ENCODE measurements around the gene NRCAM. TPM values are rescaled to one million over a fixed set of nuclear protein-coding genes. Genes with fewer than 3 reads are reported as not detected.
"Not testable (repeated sequence)": the region's sequence is repeated elsewhere in the genome, so short reads cannot be mapped to it uniquely, and the experiment has no call there.

NRCAM gene
- polyA plus RNA-seq, 1 donor, result 11.8 TPM

DNA sequence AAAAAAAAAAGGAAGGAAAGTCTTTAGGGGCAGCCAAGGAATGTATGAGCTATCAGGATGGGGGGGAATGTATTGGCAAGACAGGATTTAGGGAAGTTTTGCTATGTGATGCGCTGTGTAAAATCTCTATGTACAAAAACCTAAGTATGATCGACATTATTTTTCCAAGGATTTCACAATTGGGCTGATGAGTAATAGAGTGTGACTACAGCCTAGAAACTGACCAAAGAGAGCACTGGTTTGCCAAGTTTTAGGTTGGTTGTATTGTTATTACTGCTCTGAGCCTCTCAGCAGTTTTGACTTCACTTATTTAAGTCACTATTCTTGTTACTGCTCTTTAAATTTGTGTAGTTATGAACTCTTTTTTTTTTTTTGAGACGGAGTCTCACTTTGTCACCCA lies 107.3 kb downstream of the NRCAM start:
- no peaks in the 10 kb centered on the region for H3K4me1 ChIP-seq (ENCODE audit: control insufficient read depth, insufficient read depth, low read length)
- no peaks in the 10 kb centered on the region for H3K9me3 ChIP-seq (ENCODE audit: control insufficient read depth, low read depth, low read length)
- no peak overlapping the region for H3K27ac ChIP-seq (ENCODE audit: low read length)
- DNase-seq, result no peak
- no peak overlapping the region for H3K4me3 ChIP-seq (ENCODE audit: low read length)
- no peaks in the 10 kb centered on the region for H3K36me3 ChIP-seq (ENCODE audit: control insufficient read depth, insufficient read depth, low read length)
- 100% methylated on average over 1 of the region's 3 CpGs for WGBS (ENCODE audit: insufficient coverage, low lambda C conversion rate)
- H3K27me3 ChIP-seq (ENCODE audit: control insufficient read depth, insufficient read depth, low read length), result no peaks in the 10 kb centered on the region

- Histone ChIP-seq H3K4me3 (ENCODE audit: low read length) (no peak overlapping the region), H3K27me3 (ENCODE audit: control insufficient read depth, insufficient read depth, low read length) (no peaks in the 10 kb centered on the region), H3K27ac (ENCODE audit: low read length) (no peak overlapping the region), H3K36me3 (ENCODE audit: control insufficient read depth, insufficient read depth, low read length) (no peaks in the 10 kb centered on the region), H3K4me1 (ENCODE audit: control insufficient read depth, insufficient read depth, low read length) (no peaks in the 10 kb centered on the region), H3K9me3 (ENCODE audit: control insufficient read depth, low read depth, low read length) (no peaks in the 10 kb centered on the region)
- DNase-seq, result no peak
- WGBS (ENCODE audit: insufficient coverage, low lambda C conversion rate), result 0% methylated on average over 1 of the region's 2 CpGs
Measured at GRCh38 chr7:108347616-108348015, 108.6 kb downstream of the NRCAM start.

DNA sequence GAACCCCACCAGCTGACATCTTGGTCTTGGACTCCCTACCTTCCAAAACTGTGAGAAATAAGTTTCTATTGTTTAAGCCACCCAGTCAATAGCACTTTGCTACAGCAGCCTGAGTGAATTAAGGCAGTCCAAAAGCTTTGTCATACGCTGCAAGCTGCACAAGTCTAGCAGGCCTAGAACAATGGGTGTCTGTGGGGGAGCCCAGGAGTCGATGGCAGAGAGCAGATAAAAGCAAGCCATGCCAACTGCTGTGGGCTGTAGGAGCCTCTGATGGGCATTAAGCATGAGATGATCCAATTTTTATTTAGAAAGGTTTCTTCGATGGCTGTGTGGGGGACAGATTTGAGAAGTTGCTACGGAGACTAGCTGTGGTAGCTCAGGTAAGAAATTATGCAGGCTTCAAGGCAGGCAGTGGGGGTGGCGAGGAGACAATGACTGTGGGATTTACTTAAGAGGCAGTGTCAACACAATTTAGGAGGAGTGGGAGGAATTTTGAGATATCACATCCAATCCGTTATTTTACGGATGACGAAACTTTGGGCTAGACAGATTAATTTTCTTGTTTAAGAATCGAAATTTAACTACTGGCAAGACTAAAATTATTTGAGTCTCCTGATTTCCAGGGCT lies 110.4 kb downstream of the NRCAM start:
- H3K36me3 ChIP-seq (ENCODE audit: control insufficient read depth, insufficient read depth, low read length), result no peaks in the 10 kb centered on the region
- H3K9me3 ChIP-seq (ENCODE audit: control insufficient read depth, low read depth, low read length), result no peaks in the 10 kb centered on the region
- no peak overlapping the region for H3K4me3 ChIP-seq (ENCODE audit: low read length)
- peaks cover 15% of the 10 kb centered on the region for H3K4me1 ChIP-seq (ENCODE audit: control insufficient read depth, insufficient read depth, low read length)
- H3K27ac ChIP-seq (ENCODE audit: low read length), result no peak overlapping the region
- DNase-seq, result no peak
- H3K27me3 ChIP-seq (ENCODE audit: control insufficient read depth, insufficient read depth, low read length), result no peaks in the 10 kb centered on the region
- 74% methylated on average over 4 of the region's 9 CpGs for WGBS (ENCODE audit: insufficient coverage, low lambda C conversion rate)

GRCh38 chr7:108340856-108341411 lies 115.3 kb downstream of the NRCAM start:
- no CpG with 5 or more reads among the region's 9 CpGs for WGBS (ENCODE audit: insufficient coverage, low lambda C conversion rate)
- peaks cover 31% of the 10 kb centered on the region for H3K4me1 ChIP-seq (ENCODE audit: control insufficient read depth, insufficient read depth, low read length)
- peak overlapping the region; percentile 76 for H3K27ac ChIP-seq (ENCODE audit: low read length)
- no peaks in the 10 kb centered on the region for H3K27me3 ChIP-seq (ENCODE audit: control insufficient read depth, insufficient read depth, low read length)
- H3K36me3 ChIP-seq (ENCODE audit: control insufficient read depth, insufficient read depth, low read length), result no peaks in the 10 kb centered on the region
- no peaks in the 10 kb centered on the region for H3K9me3 ChIP-seq (ENCODE audit: control insufficient read depth, low read depth, low read length)
- no peak overlapping the region for H3K4me3 ChIP-seq (ENCODE audit: low read length)
- peak; percentile 71 to 92 for DNase-seq

DNA sequence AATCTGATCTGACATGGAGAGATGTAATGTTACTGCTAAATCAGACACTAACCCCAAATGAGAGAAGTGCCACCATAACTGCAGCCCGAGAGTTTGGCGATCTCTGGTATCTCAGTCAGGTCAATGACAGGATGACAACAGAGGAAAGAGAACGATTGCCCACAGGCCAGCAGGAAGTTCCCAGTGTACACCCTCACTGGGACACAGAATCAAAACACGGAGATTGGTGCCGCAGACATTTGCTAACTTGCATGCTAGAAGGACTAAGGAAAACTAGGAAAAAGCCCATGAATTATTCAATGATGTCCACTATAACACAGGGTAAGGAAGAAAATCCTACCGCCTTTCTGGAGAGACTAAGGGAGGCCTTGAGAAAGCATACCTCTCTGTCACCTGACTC lies 115.8 kb downstream of the NRCAM start:
- H3K36me3 ChIP-seq (ENCODE audit: control insufficient read depth, insufficient read depth, low read length); H3K27me3 ChIP-seq (ENCODE audit: control insufficient read depth, insufficient read depth, low read length); H3K9me3 ChIP-seq (ENCODE audit: control insufficient read depth, low read depth, low read length); H3K4me3 ChIP-seq (ENCODE audit: low read length); DNase-seq: not testable (repeated sequence)
- Histone ChIP-seq H3K4me1 (ENCODE audit: control insufficient read depth, insufficient read depth, low read length) (peaks cover 31% of the 10 kb centered on the region), H3K27ac (ENCODE audit: low read length) (peak overlapping the region; percentile 76)
- WGBS (ENCODE audit: insufficient coverage, low lambda C conversion rate), result no CpG with 5 or more reads among the region's 6 CpGs

- Histone ChIP-seq H3K27me3 (ENCODE audit: control insufficient read depth, insufficient read depth, low read length) (no peaks in the 10 kb centered on the region), H3K36me3 (ENCODE audit: control insufficient read depth, insufficient read depth, low read length) (no peaks in the 10 kb centered on the region), H3K4me1 (ENCODE audit: control insufficient read depth, insufficient read depth, low read length) (peaks cover 14% of the 10 kb centered on the region), H3K9me3 (ENCODE audit: control insufficient read depth, low read depth, low read length) (no peaks in the 10 kb centered on the region), H3K4me3 (ENCODE audit: low read length) (no peak overlapping the region), H3K27ac (ENCODE audit: low read length) (no peak overlapping the region)
- 25% methylated on average over 1 of the region's 1 CpG for WGBS (ENCODE audit: insufficient coverage, low lambda C conversion rate)
- peak in 1 of 2 donors; percentile 37 for DNase-seq
Measured at GRCh38 chr7:108335269-108335918, 120.8 kb downstream of the NRCAM start.

DNA sequence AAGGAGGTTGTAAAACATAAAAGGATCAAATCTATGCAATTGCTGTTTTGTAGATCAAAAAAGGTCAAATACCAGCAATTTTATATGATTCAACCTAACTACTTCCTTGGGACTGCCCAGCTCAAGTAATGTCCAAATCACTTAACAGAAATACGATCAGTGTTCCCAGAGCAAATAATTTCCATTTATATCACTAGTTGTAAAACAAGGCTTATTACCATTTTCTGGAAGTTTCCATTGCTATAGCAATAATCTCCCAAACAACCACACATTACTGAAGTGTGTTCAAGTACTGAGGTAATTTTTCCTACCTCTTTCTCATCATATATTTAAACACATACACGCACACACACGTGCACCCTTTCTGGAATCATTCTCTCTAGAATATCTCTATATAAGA lies 123.3 kb downstream of the NRCAM start:
- H3K4me3 ChIP-seq (ENCODE audit: low read length), result no peak overlapping the region
- WGBS (ENCODE audit: insufficient coverage, low lambda C conversion rate), result 40% methylated on average over 1 of the region's 3 CpGs

GRCh38 chr7:108331971-108332370 lies 124.3 kb downstream of the NRCAM start:
- Histone ChIP-seq H3K4me1 (ENCODE audit: control insufficient read depth, insufficient read depth, low read length) (peaks cover 3% of the 10 kb centered on the region), H3K27me3 (ENCODE audit: control insufficient read depth, insufficient read depth, low read length) (no peaks in the 10 kb centered on the region), H3K27ac (ENCODE audit: low read length) (no peak overlapping the region), H3K9me3 (ENCODE audit: control insufficient read depth, low read depth, low read length) (no peaks in the 10 kb centered on the region), H3K4me3 (ENCODE audit: low read length) (no peak overlapping the region), H3K36me3 (ENCODE audit: control insufficient read depth, insufficient read depth, low read length) (no peaks in the 10 kb centered on the region)
- no CpG with 5 or more reads among the region's 1 CpG for WGBS (ENCODE audit: insufficient coverage, low lambda C conversion rate)
- no peak for DNase-seq

More for the DNA sequence above, 123.3 kb downstream of the NRCAM start:
- no peaks in the 10 kb centered on the region for H3K4me1 ChIP-seq (ENCODE audit: control insufficient read depth, insufficient read depth, low read length)
- no peaks in the 10 kb centered on the region for H3K9me3 ChIP-seq (ENCODE audit: control insufficient read depth, low read depth, low read length)
- H3K27me3 ChIP-seq (ENCODE audit: control insufficient read depth, insufficient read depth, low read length), result no peaks in the 10 kb centered on the region
- no peak overlapping the region for H3K27ac ChIP-seq (ENCODE audit: low read length)
- no peaks in the 10 kb centered on the region for H3K36me3 ChIP-seq (ENCODE audit: control insufficient read depth, insufficient read depth, low read length)
- peak; percentile 23 to 29 for DNase-seq

DNA sequence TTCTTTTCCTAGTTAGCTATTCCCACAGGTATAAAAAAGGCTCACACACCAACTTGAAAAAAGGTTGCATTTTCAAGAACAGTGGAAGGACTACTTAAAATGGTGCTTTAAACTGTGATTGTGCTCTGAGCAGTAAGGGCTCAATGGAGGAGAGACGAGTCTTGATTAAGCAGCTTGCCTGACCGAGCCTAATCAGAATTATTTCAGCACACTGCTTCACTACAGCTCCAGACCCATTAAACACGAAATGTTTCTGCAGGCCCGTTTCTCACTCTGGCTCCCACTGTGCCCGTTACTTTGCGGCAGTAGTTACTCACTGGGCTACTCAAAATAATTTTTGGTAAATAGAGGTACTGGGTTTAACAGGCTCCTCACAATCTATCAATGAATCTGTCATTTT lies 126.0 kb downstream of the NRCAM start:
- H3K4me1 ChIP-seq (ENCODE audit: control insufficient read depth, insufficient read depth, low read length), result peaks cover 3% of the 10 kb centered on the region
- DNase-seq, result no peak
- no peak overlapping the region for H3K27ac ChIP-seq (ENCODE audit: low read length)
- no peaks in the 10 kb centered on the region for H3K9me3 ChIP-seq (ENCODE audit: control insufficient read depth, low read depth, low read length)
- H3K4me3 ChIP-seq (ENCODE audit: low read length), result no peak overlapping the region
- no CpG with 5 or more reads among the region's 6 CpGs for WGBS (ENCODE audit: insufficient coverage, low lambda C conversion rate)
- H3K27me3 ChIP-seq (ENCODE audit: control insufficient read depth, insufficient read depth, low read length), result no peaks in the 10 kb centered on the region
- no peaks in the 10 kb centered on the region for H3K36me3 ChIP-seq (ENCODE audit: control insufficient read depth, insufficient read depth, low read length)

GRCh38 chr7:108329514-108329913 lies 126.7 kb downstream of the NRCAM start:
- Histone ChIP-seq H3K4me1 (ENCODE audit: control insufficient read depth, insufficient read depth, low read length) (peaks cover 3% of the 10 kb centered on the region), H3K4me3 (ENCODE audit: low read length) (no peak overlapping the region), H3K9me3 (ENCODE audit: control insufficient read depth, low read depth, low read length) (no peaks in the 10 kb centered on the region), H3K27me3 (ENCODE audit: control insufficient read depth, insufficient read depth, low read length) (no peaks in the 10 kb centered on the region), H3K27ac (ENCODE audit: low read length) (no peak overlapping the region), H3K36me3 (ENCODE audit: control insufficient read depth, insufficient read depth, low read length) (no peaks in the 10 kb centered on the region)
- DNase-seq, result no peak
- no CpG with 5 or more reads among the region's 2 CpGs for WGBS (ENCODE audit: insufficient coverage, low lambda C conversion rate)

All from large intestine (tissue), 3 donors.